Stimulated activated CD4-positive, alpha-beta T cell treated with anti-CD3 and anti-CD28 coated beads, TNF-alpha, amount 100 ng/mL, for 4 hours (primary cell): ENCODE measurements around the gene NDUFS8.

ENCODE experiments used
- DNase-seq, 3 experiments: peaks; one replicate each; pipeline ENCODE4 v3.0.0-alpha.2; 2020; ENCODE audit warnings: low read depth in 3 of 3

Gene NDUFS8

DNA sequence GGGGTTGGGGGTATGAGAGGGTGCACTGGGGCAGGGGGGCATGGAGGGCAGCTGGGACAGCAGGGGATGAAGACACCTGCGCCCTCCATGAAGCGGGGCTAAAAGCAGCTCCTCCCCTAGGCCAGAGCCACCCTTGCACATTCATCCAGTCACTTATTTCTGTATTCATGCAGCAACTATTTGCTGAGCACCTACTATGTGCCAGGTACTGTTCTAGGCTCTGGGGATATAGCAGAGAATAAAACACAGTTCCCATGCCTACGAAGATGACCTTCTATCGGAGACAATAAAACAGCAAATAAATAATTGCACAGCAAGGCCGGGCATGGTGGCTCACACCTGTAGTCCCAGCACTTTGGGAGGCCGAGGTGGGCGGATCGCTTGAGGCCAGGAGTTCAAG, 15.0 kb upstream of the NDUFS8 start:
- no peak for DNase-seq

DNA sequence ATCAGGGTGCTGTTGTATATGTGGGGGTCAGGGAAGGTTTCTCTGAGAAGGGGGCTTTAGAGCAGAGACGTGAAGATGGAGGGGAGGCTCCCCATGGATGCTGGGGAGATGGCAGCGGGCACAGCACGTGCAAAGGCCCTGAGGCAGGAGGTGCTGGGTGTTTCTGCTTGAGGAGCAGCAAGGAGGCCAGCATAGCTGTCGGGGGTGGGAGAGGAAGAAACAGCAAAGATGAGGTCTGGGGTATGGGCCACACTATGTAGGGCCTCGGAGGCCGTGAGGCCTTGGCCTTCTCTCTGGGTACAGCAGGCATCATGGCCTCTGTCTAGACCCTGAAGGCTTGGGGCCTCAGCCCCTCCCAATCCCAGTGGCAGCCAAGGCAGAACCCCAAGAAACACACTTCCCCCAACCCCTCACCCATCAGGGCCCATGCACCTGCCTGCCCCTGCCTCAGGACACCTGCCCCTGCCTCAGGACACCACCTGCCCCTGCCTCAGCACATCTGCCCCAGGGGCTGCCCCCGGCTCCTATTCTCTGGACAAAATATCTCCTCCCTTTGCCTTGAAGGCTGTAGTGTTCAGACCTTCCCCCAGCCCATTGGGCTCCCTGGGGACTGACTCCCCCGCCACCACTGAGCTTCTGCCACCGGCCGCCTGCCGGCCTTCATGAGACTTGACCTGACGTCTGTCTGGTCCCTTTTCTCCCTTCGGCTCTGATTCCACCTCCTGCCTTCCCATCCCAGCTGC, 14.1 kb upstream of the NDUFS8 start:
- no peak for DNase-seq

DNA sequence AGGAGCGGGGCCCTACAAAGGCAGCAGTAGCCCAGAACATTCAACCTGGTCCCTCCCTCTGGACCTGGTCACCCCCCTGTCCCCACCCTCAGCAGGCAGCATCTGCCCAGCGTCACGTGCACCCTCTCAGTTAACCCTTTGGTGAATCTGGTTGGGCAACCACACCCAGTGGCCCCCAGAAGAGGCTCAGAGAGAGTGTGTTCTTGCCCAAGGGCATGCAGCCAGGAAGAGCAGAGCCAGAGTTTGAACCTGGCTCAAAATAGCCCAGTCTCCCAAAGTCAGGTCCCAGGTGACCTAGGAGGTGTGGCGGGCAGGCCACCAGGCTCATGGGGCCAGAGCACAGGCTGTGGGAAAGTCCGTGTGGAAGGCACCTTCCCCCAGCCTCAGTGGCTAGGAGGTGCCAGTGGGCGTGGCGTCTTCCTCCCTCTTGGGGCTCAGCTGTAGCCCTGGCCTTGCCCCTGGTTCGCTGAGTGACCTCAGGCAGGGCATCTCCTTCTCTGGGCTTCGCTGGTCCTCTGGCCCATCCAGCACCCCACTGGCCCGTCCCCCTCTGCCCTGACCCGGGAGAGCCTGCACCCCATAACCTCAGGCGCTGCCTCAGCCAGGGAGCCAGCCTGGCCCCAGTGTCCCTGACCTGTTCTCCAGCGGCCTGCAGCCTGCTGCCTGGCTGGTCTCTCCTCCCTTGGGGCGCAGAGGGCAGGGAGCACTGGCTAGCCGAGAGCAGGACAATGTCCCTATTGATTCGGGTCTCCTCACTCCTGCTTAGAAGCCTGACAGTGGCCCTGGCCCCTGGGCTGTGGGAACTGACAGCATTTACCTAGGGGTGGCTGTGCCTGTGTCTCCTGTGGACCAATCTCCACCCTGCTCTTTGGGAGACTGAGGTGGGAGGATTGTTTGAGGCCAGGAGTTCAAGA, 13.3 kb upstream of the NDUFS8 start:
- DNase-seq, result no peak

DNA sequence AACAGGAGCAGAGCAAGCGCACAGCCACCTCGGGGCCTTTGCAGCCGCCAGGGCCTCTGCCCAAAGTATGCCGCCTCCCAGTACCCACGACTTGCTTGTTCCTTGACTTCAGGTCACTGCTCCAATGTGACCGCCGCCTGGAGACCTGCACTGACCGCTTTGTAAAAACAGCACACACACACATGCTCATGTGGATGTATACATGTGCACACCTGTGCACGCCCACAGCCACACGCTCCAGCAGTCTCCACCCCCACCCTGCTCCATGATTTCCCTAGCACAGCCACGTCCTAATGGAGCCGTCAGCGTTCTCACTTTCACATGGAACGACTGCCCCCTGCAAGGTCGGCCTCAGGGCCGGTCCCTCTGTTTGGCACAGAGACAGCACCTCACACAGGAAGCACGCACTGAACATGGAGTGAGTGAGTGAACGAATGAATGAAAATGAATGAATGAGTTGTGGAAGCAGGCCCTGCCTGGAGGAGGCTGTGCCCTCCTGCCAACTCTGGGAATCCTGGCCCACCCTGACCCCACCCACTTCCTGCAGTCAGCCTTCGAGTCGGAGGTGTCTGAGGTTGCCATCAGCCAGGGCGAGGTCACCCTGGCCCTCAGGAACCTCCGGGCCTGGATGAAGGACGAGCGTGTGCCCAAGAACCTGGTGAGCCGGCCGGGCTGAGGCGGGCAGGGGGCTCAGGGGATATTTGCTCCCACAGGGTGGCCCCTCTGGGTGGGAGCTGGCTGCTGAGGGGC, 12.3 kb upstream of the NDUFS8 start:
- no peak for DNase-seq

DNA sequence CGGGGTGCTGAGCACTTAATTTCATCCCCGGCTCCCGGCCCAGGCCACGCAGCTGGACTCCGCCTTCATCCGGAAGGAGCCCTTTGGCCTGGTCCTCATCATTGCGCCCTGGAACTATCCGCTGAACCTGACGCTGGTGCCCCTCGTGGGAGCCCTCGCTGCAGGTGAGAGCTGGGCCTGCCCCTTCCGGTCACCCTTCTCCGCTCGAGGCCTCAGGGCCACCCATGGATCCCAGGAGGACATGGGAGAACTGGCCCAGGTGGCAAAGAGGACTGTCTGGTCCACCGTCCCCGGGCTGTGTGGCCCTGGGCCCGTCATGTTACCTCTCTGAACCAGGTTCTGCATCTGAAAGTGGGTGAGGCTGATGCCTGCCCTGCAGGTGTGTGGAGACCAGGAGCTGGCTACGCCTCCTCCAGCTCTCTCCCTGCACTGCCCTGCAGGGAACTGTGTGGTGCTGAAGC, 11.7 kb upstream of the NDUFS8 start:
- DNase-seq, result no peak

DNA sequence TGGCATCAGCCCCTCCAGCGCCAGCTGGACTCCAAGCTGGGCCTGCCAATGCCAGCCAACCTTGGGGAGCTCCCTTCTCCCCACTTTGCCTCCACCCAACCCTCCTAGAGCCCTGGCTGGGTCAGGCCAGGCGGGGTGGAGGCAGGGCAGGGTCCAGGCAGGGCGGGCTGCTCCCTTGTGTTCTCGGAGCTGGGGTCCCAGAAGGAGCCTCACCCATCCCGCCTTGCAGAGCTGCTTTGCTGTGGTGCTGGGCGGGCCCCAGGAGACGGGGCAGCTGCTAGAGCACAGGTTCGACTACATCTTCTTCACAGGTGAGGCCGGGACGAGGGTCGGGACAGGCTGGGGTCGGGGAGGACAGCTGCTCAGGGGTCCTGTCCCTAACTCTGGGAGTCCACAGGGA, 11.0 kb upstream of the NDUFS8 start:
- DNase-seq, result no peak

DNA sequence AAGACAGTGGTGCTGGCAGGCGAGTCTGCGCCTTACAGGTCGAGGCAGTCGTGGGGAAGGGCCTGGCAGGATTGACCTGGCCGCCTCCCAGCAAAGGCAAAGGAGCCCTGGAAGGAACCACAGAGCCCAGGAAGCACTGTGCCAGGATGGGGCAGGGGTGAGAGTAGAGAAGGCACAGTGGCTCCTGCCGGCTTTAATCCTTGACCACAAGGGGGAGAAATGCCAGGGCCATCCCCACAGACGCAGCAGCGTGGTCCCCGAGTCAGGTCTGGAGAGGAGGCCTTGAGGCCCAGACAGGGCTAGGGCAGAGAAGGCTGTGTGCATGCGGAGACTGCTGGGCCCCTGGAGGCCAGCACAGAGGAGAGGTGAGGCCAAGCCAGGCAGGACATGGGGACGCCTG, 9.9 kb upstream of the NDUFS8 start:
- no peak for DNase-seq

DNA sequence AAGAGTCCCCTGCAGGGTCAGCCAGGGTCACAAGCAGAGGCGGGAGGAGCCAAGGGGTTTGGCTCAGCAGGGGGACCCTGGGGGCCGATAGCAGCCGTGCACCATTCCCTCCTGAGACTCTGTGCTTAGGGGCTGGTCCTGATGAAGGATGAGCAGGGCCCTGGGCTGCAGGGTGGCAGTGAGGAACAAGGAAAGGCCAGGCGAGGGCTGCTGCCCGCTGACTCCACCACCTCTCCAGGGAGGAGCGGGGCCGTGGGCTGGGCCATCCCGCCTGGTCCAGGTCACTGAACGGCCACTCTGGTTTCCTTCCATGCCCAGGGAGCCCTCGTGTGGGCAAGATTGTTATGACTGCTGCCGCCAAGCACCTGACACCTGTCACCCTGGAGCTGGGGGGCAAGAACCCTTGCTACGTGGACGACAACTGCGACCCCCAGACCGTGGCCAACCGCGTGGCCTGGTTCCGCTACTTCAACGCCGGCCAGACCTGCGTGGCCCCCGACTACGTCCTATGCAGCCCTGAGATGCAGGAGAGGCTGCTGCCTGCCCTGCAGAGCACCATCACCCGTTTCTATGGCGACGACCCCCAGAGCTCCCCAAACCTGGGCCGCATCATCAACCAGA, 9.2 kb upstream of the NDUFS8 start:
- DNase-seq, result no peak

DNA sequence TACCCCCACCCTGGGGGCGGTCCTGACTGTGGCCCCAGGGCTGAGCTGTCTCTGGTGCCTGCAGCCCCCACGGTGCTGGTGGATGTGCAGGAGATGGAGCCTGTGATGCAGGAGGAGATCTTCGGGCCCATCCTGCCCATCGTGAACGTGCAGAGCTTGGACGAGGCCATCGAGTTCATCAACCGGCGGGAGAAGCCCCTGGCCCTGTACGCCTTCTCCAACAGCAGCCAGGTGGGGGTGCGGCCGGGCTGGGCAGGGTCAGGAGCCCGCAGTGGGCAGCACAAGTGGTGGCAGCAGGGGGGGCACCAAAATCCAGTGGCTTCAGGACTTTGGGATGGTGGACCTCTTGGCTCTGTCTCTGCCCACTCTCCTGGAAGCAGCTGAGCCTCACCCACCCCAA, 8.0 kb upstream of the NDUFS8 start:
- DNase-seq, result no peak

DNA sequence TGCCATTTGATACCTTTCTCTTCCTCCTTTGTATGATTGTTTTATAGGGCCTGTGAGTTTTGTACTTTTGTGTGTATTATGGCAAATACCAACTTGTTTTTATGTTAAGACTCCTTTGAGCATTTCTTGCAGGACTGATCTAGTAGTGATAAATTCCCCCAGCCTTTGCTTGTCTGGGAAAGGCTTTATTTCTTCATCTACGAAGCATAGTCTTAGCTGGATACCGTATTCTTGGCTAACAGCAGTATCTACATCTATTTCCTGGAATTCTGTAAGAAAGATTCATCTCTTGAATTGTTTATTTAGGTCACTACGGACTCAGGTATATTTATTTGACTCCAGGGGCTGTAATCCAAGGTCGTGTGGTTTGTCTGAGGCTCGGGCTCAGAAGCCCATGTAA, 6.0 kb upstream of the NDUFS8 start:
- no peak for DNase-seq

DNA sequence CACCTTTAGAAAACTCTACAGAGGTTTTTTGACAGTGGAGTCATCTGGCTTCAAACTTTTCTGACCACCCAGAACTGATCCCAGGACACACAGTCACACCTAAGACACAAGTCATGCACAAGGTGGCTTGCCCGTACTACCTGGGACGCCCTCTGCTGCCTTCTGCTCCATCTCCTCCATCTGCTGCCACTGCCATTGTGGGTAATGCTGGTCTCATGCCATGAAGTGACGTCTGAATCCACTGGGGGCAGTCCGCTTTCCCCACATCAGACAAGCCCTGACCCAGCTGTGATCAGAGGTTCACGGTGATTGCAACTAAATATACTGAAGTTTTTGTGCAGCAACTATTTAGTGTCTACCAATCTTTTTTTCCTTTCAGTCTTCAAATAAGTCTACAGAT, 5.4 kb upstream of the NDUFS8 start:
- no peak for DNase-seq

DNA sequence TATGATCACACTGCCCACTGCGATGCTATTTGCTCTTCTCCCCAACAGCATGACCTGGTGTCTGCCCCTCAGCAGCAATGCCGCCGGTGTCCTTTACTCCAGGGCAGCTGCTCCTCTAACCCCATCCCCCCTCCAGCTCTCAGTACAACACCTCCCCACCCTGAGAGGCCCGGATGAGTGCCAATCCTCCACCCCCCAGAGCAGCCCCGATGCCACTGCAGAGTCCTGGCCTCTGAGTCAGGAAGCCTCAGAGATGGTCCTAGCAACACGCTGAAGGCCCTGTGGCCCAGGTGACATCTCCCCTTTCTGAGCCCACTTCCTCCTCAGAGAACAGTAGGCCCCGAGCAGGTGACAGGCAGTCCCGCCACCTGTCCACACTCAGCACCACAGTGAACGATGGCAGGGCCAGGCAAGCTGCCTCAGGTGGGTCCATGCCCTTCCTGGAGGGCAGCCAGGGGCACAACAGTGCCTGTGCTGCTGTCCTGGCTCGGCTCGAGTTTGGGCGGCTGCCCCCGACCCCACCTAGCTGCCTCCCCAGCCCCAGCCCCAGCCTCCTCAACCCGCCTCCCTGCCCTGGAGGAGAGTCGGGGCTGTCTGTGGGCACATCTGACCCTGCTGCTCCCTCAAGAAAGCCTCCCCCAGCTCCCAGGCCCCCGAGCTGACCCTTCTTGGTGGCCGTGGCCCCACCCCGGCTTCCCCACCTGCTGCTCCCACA, 3.9 kb upstream of the NDUFS8 start:
- no peak for DNase-seq

DNA sequence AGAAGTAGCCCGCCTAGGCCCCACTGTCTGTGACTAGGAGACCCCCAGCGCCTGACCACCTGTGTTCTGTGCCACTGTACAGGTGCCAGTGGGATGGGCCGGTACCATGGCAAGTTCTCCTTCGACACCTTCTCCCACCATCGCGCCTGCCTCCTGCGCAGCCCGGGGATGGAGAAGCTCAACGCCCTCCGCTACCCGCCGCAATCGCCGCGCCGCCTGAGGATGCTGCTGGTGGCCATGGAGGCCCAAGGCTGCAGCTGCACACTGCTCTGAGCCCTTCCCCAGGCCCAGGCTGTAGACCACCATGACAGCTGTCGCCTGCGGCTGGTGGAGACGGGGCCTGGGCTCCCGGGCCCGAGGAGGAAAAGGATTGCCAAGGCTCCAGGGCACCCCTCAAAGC, 2.8 kb upstream of the NDUFS8 start:
- no peak for DNase-seq

DNA sequence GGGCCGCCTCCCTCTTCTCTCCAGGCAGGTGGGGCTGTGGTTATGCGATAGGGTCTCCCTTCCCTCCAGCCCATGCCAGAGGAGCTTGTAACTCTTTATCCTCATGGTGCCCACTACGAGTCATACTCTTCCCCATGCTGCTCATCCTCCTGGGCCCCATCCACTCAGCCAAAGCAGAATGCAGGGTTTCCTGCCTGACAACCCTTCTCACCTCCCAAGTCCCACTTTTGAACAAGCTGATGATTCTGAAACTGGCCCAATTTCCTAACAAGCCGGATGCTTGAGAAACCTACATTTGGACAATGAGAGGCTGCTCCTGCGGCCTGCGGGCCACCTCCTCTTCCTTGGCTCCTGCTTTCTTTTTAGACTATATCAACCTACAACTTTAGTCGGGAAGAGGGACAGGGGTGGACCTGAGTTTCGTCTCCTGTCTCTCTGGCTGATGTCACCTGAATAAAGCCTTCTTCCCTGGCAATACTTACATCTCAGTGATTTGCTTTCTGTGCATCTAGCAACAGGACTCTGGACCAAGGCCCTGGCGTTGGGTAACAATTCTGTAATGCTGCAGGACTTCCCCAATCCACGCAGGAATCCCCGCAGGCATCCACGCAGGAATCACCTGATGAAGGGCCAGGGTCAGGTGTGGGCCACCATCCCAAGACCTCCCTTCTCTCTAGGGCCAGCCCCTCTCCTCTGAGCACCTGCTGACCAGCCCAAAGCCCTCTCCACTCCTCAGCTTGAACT, 1.5 kb upstream of the NDUFS8 start:
- no peak for DNase-seq

DNA sequence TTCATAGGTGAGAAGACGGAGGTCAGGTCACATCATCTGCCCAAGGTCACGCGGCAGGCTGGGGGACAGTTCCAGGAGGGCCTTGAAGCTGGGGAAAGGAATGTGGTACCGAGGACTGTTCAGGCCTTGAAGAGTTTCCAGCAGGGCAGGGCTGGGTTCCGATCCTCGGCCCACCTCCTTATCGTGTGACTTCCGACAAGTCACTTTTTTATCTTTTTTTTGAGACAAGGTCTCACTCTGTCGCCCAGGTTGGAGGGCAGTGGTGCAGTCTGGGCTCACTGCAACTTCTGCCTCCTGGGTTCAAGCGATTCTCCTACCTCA, 623 bp downstream of the NDUFS8 start:
- no peak for DNase-seq

DNA sequence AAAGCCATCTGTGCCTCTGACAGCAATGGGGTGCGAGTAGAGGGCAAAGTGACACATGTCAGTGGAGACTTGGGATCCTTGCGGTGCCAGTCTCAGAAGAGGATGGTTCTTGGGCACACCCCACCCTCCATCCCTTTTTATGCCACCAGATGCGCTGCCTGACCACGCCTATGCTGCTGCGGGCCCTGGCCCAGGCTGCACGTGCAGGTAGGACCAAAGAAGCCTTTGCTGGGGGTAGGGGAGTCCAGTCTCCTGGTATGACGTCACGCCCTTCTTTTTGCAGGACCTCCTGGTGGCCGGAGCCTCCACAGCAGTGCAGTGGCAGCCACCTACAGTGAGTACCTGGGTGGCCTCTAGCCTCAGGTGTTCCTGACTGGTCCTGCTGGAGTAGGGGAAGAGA, 1.5 kb downstream of the NDUFS8 start:
- DNase-seq, result no peak

DNA sequence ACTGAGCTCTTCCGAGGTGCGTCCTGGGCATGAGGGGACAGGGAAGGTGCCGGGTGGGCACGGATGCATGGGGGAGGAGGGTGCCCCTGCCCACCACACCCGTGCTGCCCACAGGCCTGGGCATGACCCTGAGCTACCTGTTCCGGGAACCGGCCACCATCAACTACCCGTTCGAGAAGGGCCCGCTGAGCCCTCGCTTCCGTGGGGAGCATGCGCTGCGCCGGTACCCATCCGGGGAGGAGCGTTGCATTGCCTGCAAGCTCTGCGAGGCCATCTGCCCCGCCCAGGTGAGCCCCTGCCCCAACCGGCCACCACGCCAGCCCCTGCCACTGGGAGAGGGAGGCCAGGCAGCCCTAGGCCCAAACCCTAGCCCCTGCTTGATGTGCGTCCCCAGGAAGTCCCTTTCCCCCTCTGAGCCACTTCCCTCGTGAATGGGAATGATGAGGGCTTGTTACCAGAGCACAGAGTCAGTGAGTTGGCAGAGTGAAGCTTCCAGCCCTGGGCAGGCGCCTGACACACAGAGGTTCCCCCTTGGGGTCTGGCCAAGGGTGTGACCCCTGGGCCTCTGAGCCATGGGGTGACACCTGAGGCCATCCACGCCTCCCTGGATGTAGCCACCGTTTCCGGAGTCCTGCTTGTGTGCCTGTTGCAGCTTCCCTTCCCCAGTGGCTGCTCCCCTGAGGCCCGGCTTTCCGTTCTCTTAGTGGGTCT, 2.7 kb downstream of the NDUFS8 start:
- no peak for DNase-seq

DNA sequence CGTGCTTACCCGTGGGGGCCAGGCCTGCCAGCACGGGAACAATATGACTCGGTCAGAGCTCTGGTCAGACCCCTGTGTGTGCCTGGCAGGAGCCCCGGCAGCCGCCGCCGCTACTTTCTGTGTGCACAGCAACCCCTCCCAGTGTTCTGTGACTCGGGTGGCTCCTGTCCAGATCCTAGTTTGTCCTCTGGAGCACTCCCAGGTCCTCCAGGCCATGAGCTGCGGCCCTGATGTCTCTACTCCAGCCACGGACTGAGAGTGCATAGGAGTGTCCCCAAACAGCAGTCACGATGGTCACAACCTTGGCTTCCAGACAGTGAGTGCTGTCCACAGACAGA, 3.2 kb downstream of the NDUFS8 start:
- no peak for DNase-seq

DNA sequence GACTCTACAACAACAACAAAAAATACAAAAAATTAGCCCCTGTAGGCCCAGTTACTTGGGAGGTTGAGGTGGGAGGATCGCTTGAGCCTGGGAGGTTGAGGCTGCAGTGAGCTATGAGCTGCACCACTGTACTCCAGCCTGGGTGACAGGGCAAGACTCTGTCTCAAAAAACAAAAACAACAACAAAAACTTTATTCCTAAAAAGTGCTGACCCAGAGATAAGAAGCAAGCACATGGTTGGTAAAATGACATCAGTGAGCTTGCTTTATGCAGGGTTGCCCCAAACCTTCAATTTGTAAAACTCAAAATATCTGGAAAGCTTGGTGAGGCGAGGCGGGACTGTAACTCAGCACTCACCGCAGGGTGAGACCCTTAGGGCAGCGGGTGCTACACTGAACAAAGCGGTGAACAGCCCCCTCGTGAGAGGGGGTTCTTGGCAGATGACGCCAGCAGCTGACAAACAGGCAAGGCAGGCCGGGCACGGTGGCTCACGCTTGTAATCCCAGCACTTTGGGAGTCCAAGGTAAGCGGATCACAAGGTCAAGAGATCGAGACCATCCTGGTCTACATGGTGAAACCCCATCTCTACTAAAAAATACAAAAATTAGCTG, 4.9 kb downstream of the NDUFS8 start:
- no peak for DNase-seq
